ENCODE data around the gene HAUS8.
"Not testable (repeated sequence)": the region's sequence is repeated elsewhere in the genome, so short reads cannot be mapped to it uniquely, and the experiment has no call there.

GRCh38 chr19:17014212-17014861 is 60.9 kb downstream of the HAUS8 start:
- TF ChIP-seq CTCF (conservative IDR thresholded peaks at IDR 0.05); EZH2 (IDR thresholded peaks at IDR 0.05; ENCODE audit: low read depth): not testable (repeated sequence)
